ENCODE results near the gene EML6. TPM values are rescaled to one million over a fixed set of nuclear protein-coding genes. Genes with fewer than 3 reads are reported as not detected.
A peak's percentile ranks its signal among the peaks of the same experiment; 100 is the strongest.

Gene EML6
- polyA plus RNA-seq, 1 of the 3 experiments (the other 2 are of a cell fraction): 1.1 TPM

DNA sequence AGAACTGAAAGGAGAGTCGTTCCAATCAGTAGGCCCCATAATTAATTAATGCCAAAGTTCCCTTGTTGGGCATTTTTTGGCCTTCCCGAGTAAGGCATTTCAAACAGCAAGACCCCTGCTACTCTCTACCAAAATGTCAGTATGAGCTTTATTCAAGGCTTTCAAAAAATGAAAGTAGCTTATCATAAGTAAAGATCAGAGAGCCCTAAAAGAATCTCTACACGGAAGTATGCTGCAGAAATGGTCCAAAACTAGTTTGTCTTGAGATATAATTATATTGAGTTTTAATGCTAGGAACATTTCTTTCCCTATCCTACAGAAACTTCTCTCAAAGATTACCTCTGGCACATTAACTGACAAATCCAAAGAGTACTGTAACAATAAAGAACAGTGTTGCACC is 282.8 kb downstream of the EML6 start:
- Histone ChIP-seq H3K4me1 (ENCODE audit: control insufficient read depth in 1 of 2, insufficient read depth in 2 of 2, low read depth in 1 of 2, low read length in 1 of 2) (peaks cover 34 to 79% of the 10 kb centered on the region in 2 experiments), H3K9ac (no peak overlapping the region), H3F3A (replicated peaks; ENCODE audit: insufficient read depth) (peaks cover 59% of the 10 kb centered on the region), H2AFZ (ENCODE audit: low read depth) (no peak overlapping the region), H3K9me3 (no peaks in the 10 kb centered on the region), H4K20me1 (ENCODE audit: insufficient read depth) (peaks cover 100% of the 10 kb centered on the region), H3K36me3 (replicated peaks in 1 of 2; ENCODE audit: control insufficient read depth in 1 of 2, insufficient read depth in 2 of 2, low read length in 1 of 2) (peaks cover 7 to 21% of the 10 kb centered on the region in 2 experiments), H3K4me3 (ENCODE audit: low read depth in 2 of 2, low read length in 1 of 2) (no peak overlapping the region), H3K4me2 (peak overlapping the region; percentile 2; the same call in 1 of the 2 replicates), H3K27ac (ENCODE audit: low read depth in 2 of 2, low read length in 1 of 2) (peak overlapping the region in 1 of 2 experiments; percentile 11; a peak in 1 of 4 replicates), H3K9me2 (no peaks in the 10 kb centered on the region), H3K79me2 (ENCODE audit: insufficient read depth) (peaks cover 100% of the 10 kb centered on the region), H3K27me3 (ENCODE audit: insufficient read depth) (no peaks in the 10 kb centered on the region)
- TF ChIP-seq POLR2AphosphoS5 (IDR thresholded peaks at IDR 0.05; ENCODE audit: low read depth, low read length): peak; percentile 7; the same call in 1 of the 2 replicates
- TF ChIP-seq ELF1 (IDR thresholded peaks at IDR 0.05): no peak
- ChIA-PET POLR2A (no interaction called here), CTCF (interaction anchor here (1.6 to 1.8 kb wide), 3 partner anchors 9 to 162 kb away, joined by 4 to 8 read pairs (median 7); no protein-coding TSS in a partner anchor)
- no peak for DNase-seq
- 68% methylated on average over 3 of the region's 3 CpGs for WGBS (ENCODE audit: low lambda C conversion rate)

DNA sequence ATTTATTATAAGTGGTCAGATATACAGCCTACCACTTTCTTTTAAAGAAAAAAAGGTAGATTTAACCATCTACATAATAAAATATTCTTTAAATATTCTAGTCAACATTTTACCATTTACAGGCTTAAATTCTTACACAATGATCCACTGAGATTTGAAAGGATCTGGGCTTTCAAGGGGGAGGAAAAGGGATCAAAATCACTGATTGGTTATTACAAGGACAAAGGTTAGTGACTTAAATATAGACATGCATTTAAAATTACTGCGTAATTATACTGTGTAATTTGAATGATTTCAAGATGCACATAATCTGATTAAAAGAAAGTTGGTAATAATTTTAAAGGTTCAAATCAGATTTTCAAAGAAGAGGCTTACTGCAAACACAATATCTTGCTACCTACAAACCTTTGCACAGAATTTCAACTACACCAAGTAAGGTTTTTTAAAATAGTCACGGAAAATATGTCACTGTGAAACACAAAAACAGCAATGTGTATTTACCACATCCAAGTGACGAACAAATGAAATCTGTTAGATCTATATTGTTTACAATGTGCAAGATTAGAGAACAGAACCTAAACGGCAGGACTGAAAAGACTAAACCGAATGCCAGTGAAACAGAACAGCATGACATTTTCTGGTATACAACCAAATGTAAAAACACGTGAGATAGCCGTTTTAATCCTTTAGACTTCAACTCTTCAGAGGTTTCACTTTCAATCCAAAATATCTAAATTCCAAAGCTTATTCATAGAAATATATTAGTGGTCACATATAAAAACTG is 286.0 kb downstream of the EML6 start:
- no peak overlapping the region for H2AFZ ChIP-seq (ENCODE audit: low read depth)
- WGBS (ENCODE audit: low lambda C conversion rate): 74% methylated on average over 7 of the region's 7 CpGs
- no peaks in the 10 kb centered on the region for H3K27me3 ChIP-seq (ENCODE audit: insufficient read depth)
- H3K4me2 ChIP-seq: peak overlapping the region; percentile 46
- peaks cover 100% of the 10 kb centered on the region for H3K79me2 ChIP-seq (ENCODE audit: insufficient read depth)
- peak overlapping the region in 1 of 2 experiments; percentile 43; a peak in 3 of 4 replicates for H3K27ac ChIP-seq (ENCODE audit: low read depth in 2 of 2, low read length in 1 of 2)
- no peak for DNase-seq
- H3K4me3 ChIP-seq (ENCODE audit: low read depth in 2 of 2, low read length in 1 of 2): no peak overlapping the region; a peak in 1 of 4 replicates
- no peak for TF ChIP-seq GATA2 (CRISPR knock-in tag; IDR thresholded peaks at IDR 0.05)
- TF ChIP-seq MEF2A (IDR thresholded peaks at IDR 0.05; ENCODE audit: borderline replicate concordance, low read depth): no peak
- TF ChIP-seq CHD2 (IDR thresholded peaks at IDR 0.05; ENCODE audit: low read length, partially characterized antibody): no peak
- TF ChIP-seq RCOR1 (IDR thresholded peaks at IDR 0.05; ENCODE audit: low read length): no peak
- TF ChIP-seq, protein P1, sequence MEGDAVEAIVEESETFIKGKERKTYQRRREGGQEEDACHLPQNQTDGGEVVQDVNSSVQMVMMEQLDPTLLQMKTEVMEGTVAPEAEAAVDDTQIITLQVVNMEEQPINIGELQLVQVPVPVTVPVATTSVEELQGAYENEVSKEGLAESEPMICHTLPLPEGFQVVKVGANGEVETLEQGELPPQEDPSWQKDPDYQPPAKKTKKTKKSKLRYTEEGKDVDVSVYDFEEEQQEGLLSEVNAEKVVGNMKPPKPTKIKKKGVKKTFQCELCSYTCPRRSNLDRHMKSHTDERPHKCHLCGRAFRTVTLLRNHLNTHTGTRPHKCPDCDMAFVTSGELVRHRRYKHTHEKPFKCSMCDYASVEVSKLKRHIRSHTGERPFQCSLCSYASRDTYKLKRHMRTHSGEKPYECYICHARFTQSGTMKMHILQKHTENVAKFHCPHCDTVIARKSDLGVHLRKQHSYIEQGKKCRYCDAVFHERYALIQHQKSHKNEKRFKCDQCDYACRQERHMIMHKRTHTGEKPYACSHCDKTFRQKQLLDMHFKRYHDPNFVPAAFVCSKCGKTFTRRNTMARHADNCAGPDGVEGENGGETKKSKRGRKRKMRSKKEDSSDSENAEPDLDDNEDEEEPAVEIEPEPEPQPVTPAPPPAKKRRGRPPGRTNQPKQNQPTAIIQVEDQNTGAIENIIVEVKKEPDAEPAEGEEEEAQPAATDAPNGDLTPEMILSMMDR (IDR thresholded peaks at IDR 0.05): no peak
- TF ChIP-seq RAD21 (IDR thresholded peaks at IDR 0.05; ENCODE audit: low read length): no peak
- no peak for TF ChIP-seq GABPA (IDR thresholded peaks at IDR 0.05; ENCODE audit: low read depth)
- TF ChIP-seq SMC3 (IDR thresholded peaks at IDR 0.05; ENCODE audit: low read depth, low read length): no peak
- TF ChIP-seq TAF1 (IDR thresholded peaks at IDR 0.05; ENCODE audit: borderline replicate concordance, low read depth, low read length): no peak
- TF ChIP-seq YY1 (IDR thresholded peaks at IDR 0.05; ENCODE audit: low read depth): no peak
- no peak for TF ChIP-seq FOXM1 (IDR thresholded peaks at IDR 0.05; ENCODE audit: low read depth)
- TF ChIP-seq ELF1 (IDR thresholded peaks at IDR 0.05): no peak
- no peak for TF ChIP-seq SIN3A (IDR thresholded peaks at IDR 0.05; ENCODE audit: borderline replicate concordance, low read depth, low read length)
- TF ChIP-seq MXI1 (IDR thresholded peaks at IDR 0.05; ENCODE audit: low read depth, low read length): no peak
- TF ChIP-seq FOSL2 (IDR thresholded peaks at IDR 0.05; ENCODE audit: borderline replicate concordance, low read depth): no peak
- TF ChIP-seq, protein P2, sequence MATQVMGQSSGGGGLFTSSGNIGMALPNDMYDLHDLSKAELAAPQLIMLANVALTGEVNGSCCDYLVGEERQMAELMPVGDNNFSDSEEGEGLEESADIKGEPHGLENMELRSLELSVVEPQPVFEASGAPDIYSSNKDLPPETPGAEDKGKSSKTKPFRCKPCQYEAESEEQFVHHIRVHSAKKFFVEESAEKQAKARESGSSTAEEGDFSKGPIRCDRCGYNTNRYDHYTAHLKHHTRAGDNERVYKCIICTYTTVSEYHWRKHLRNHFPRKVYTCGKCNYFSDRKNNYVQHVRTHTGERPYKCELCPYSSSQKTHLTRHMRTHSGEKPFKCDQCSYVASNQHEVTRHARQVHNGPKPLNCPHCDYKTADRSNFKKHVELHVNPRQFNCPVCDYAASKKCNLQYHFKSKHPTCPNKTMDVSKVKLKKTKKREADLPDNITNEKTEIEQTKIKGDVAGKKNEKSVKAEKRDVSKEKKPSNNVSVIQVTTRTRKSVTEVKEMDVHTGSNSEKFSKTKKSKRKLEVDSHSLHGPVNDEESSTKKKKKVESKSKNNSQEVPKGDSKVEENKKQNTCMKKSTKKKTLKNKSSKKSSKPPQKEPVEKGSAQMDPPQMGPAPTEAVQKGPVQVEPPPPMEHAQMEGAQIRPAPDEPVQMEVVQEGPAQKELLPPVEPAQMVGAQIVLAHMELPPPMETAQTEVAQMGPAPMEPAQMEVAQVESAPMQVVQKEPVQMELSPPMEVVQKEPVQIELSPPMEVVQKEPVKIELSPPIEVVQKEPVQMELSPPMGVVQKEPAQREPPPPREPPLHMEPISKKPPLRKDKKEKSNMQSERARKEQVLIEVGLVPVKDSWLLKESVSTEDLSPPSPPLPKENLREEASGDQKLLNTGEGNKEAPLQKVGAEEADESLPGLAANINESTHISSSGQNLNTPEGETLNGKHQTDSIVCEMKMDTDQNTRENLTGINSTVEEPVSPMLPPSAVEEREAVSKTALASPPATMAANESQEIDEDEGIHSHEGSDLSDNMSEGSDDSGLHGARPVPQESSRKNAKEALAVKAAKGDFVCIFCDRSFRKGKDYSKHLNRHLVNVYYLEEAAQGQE (IDR thresholded peaks at IDR 0.05; ENCODE audit: low read depth, low read length): no peak
- peaks cover 4 to 27% of the 10 kb centered on the region in 2 experiments for H3K36me3 ChIP-seq (replicated peaks in 1 of 2; ENCODE audit: control insufficient read depth in 1 of 2, insufficient read depth in 2 of 2, low read length in 1 of 2)
- no peaks in the 10 kb centered on the region for H3K9me3 ChIP-seq
- no peaks in the 10 kb centered on the region for H3K9me2 ChIP-seq
- peaks cover 28 to 85% of the 10 kb centered on the region in 2 experiments; a peak in 3 of 4 replicates for H3K4me1 ChIP-seq (ENCODE audit: control insufficient read depth in 1 of 2, insufficient read depth in 2 of 2, low read depth in 1 of 2, low read length in 1 of 2)
- POLR2A ChIA-PET: no interaction called here
- peaks cover 49% of the 10 kb centered on the region for H3F3A ChIP-seq (replicated peaks; ENCODE audit: insufficient read depth)
- CTCF ChIA-PET: interaction anchor here (0.8 to 13.2 kb wide), 4 partner anchors 10 to 164 kb away, joined by 3 to 215 read pairs (median 4); no protein-coding TSS in a partner anchor
- no peak overlapping the region for H3K9ac ChIP-seq
- H4K20me1 ChIP-seq (ENCODE audit: insufficient read depth): peaks cover 100% of the 10 kb centered on the region

All from SK-N-SH (cell line).